D721Med (cell line): Measurements from ENCODE around the gene GNG4.

Experiments used
- DNase-seq: peaks from one replicate; pipeline ENCODE4 v3.0.0; 2011; ENCODE audit warnings: low spot score; ENCODE audit not compliant: insufficient read length
- FAIRE-seq: peaks from 2 replicates; lab custom pipeline; 2011; peaks lifted over from hg19 to GRCh38; lab: Jason Lieb, UNC
- TF ChIP-seq, protein P1 (sequence below): IDR thresholded peaks from 2 replicates; pipeline ENCODE4 v1.5.1; 2012; ENCODE audit warnings: mild to moderate bottlenecking, control low read depth; ENCODE audit not compliant: insufficient read depth; ENCODE audit errors: missing control alignments

GNG4 gene

DNA sequence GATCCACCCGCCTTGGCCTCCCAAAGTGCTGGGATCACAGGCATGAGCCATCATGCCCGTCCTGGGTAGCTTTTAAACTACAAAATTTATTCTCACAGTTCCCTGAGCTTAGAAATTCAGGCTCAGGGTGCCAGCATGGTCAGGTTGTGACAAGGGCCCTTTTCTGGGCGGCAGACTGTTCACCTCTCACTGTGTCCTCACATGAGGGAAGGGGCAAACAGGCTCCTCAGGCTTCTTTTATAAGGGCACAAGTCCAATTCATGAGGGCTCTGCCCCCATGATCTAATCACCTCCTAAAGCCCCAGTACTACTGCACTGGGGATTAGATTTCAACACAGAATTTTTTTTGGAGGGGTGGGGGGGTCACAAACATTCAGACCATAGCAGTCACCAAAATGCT lies 36.8 kb downstream of the GNG4 start:
- TF ChIP-seq, protein P1, sequence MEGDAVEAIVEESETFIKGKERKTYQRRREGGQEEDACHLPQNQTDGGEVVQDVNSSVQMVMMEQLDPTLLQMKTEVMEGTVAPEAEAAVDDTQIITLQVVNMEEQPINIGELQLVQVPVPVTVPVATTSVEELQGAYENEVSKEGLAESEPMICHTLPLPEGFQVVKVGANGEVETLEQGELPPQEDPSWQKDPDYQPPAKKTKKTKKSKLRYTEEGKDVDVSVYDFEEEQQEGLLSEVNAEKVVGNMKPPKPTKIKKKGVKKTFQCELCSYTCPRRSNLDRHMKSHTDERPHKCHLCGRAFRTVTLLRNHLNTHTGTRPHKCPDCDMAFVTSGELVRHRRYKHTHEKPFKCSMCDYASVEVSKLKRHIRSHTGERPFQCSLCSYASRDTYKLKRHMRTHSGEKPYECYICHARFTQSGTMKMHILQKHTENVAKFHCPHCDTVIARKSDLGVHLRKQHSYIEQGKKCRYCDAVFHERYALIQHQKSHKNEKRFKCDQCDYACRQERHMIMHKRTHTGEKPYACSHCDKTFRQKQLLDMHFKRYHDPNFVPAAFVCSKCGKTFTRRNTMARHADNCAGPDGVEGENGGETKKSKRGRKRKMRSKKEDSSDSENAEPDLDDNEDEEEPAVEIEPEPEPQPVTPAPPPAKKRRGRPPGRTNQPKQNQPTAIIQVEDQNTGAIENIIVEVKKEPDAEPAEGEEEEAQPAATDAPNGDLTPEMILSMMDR = no peak
- DNase-seq = no peak
- FAIRE-seq = no peak

- DNase-seq (no peak), FAIRE-seq (no peak)
- TF ChIP-seq, protein P1 = no peak
These were observed 39.4 kb downstream of the GNG4 start for GRCh38 chr1:235610157-235610556.

- DNase-seq (no peak), FAIRE-seq (no peak)
- TF ChIP-seq, protein P1 = no peak
These were observed 41.3 kb downstream of the GNG4 start for GRCh38 chr1:235608278-235608677.

- DNase-seq (no peak), FAIRE-seq (no peak)
- TF ChIP-seq, protein P1 = no peak
These were observed 42.3 kb downstream of the GNG4 start for GRCh38 chr1:235607284-235607683.

DNA sequence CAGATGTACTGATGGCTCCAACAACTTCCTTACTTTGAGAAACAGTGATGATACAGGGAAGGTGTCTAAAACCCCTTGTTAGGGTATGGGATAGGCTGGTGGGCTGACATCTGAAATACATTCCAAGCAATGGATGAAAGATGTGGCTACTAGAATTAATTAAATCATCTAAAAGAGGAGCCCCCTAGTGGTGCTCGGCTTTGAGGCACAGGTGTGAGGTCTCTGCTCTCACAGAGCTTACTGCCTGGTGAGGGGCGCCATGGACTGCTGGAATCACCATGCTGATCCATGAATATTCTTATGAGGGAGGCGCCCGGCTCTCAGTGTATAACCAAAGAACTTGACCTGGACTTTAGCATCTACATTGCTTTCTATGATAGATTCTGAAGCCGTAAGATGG lies 48.5 kb downstream of the GNG4 start:
- FAIRE-seq (no peak), DNase-seq (no peak)
- TF ChIP-seq, protein P1 = peak; percentile 46

- TF ChIP-seq, protein P1 = no peak
- no peak for DNase-seq
- FAIRE-seq = no peak
These were observed 50.0 kb downstream of the GNG4 start for GRCh38 chr1:235599536-235599935.

DNA sequence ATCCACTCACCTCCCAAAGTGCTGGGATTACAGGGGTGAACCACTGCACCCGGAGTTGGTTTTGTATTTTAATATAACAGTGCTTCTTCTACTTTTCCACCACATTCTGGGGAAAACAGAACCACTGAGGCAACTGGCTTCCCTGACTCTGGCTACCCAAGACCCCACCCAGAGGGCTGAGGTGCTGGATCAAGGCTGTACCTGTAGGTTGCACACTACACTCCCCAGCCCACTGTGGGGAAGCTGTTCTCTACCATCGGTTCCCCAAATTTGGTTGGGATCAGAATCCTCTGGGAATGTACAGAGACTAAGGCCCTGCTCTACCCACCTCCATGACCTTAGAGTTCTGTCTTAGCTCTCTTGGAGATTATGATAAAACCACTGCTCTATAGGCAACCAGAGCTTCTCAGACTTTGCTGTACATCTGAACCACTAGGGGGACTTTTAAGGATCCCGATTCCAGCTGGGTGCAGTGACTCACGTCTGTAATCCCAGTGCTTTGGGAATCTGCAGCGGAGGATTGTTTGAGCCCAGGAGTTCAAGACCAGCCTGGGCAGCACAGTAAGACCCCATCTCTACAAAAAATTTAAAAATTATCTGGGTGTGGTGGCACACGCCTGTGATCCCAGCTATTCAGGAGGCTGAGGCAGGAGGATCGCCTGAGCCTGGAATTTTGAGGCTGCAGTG lies 51.6 kb downstream of the GNG4 start:
- TF ChIP-seq, protein P1 = peak; percentile 28
- FAIRE-seq = no peak
- no peak for DNase-seq
